ENCODE data around the gene HRAS. TPM values are rescaled to one million over a fixed set of nuclear protein-coding genes. Genes with fewer than 3 reads are reported as not detected.

Gene HRAS
- total and polyA plus RNA-seq, 2 of the 13 experiments (the other 11 are each of a cell fraction or from before 2014, with no cell fraction given): 32.9 to 50.0 TPM

DNA sequence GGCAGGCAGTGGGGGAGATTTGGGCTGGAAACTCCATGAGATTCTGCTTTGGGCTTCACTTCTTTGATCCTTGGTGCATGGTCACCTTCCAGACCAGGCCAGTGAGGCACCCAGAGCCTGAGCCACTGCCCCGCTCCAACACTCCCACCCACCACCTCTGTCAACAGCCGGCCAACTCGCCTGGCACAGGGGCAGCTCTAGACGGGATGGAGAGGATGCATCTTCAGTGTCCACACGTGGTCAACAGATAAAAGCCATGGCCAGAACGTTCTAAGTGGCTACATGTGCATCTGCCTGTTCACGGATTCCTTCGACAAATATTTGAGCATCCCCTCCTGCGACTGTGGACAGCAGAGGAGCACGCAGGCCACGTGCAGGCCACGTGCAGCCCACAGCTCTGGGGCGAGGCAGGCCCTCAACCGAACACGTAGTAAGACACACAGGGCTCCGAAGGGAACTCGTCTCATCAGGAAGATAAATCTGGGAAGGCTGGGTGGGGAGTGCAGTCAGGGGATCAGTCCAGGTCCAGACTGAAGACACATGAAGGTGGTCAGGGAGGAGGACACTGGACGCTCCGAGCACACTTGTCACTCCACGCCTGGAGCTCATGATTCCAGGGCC lies 3.2 kb upstream of the HRAS start (continued):
- TF ChIP-seq ZNF704 (CRISPR knock-in tag; IDR thresholded peaks at IDR 0.05; ENCODE audit: borderline replicate concordance) (no peak), HOXA5 (CRISPR knock-in tag; IDR thresholded peaks at IDR 0.05) (no peak), PPARG (CRISPR knock-in tag; conservative IDR thresholded peaks at IDR 0.05) (no peak), MXI1 (IDR thresholded peaks at IDR 0.05; ENCODE audit: borderline replicate concordance, low read depth, low read length) (no peak), ZNF136 (CRISPR knock-in tag; IDR thresholded peaks at IDR 0.05; ENCODE audit: low read depth) (no peak), ZSCAN31 (CRISPR knock-in tag; IDR thresholded peaks at IDR 0.05; ENCODE audit: low read depth) (no peak), ZFP62 (CRISPR knock-in tag; IDR thresholded peaks at IDR 0.05) (no peak), MIXL1 (CRISPR knock-in tag; IDR thresholded peaks at IDR 0.05) (no peak), RARA (CRISPR knock-in tag; IDR thresholded peaks at IDR 0.05) (0 out of 2 replicates have a peak, but pooled peaks have one; percentile 14), ZNF674 (CRISPR knock-in tag; IDR thresholded peaks at IDR 0.05; ENCODE audit: low read depth) (no peak), ARNT2 (CRISPR knock-in tag; IDR thresholded peaks at IDR 0.05; ENCODE audit: low read depth) (no peak), SMAD9 (CRISPR knock-in tag; IDR thresholded peaks at IDR 0.05) (no peak), MTF1 (CRISPR knock-in tag; IDR thresholded peaks at IDR 0.05) (no peak), MXD1 (CRISPR knock-in tag; IDR thresholded peaks at IDR 0.05) (no peak)
- TF ChIP-seq, protein P1, sequence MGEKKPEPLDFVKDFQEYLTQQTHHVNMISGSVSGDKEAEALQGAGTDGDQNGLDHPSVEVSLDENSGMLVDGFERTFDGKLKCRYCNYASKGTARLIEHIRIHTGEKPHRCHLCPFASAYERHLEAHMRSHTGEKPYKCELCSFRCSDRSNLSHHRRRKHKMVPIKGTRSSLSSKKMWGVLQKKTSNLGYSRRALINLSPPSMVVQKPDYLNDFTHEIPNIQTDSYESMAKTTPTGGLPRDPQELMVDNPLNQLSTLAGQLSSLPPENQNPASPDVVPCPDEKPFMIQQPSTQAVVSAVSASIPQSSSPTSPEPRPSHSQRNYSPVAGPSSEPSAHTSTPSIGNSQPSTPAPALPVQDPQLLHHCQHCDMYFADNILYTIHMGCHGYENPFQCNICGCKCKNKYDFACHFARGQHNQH (CRISPR knock-in tag; IDR thresholded peaks at IDR 0.05): no peak
- TF ChIP-seq, protein P2, sequence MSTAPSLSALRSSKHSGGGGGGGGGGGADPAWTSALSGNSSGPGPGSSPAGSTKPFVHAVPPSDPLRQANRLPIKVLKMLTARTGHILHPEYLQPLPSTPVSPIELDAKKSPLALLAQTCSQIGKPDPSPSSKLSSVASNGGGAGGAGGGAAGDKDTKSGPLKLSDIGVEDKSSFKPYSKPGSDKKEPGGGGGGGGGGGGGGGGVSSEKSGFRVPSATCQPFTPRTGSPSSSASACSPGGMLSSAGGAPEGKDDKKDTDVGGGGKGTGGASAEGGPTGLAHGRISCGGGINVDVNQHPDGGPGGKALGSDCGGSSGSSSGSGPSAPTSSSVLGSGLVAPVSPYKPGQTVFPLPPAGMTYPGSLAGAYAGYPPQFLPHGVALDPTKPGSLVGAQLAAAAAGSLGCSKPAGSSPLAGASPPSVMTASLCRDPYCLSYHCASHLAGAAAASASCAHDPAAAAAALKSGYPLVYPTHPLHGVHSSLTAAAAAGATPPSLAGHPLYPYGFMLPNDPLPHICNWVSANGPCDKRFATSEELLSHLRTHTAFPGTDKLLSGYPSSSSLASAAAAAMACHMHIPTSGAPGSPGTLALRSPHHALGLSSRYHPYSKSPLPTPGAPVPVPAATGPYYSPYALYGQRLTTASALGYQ (CRISPR knock-in tag; IDR thresholded peaks at IDR 0.05): no peak
- TF ChIP-seq, protein P3, sequence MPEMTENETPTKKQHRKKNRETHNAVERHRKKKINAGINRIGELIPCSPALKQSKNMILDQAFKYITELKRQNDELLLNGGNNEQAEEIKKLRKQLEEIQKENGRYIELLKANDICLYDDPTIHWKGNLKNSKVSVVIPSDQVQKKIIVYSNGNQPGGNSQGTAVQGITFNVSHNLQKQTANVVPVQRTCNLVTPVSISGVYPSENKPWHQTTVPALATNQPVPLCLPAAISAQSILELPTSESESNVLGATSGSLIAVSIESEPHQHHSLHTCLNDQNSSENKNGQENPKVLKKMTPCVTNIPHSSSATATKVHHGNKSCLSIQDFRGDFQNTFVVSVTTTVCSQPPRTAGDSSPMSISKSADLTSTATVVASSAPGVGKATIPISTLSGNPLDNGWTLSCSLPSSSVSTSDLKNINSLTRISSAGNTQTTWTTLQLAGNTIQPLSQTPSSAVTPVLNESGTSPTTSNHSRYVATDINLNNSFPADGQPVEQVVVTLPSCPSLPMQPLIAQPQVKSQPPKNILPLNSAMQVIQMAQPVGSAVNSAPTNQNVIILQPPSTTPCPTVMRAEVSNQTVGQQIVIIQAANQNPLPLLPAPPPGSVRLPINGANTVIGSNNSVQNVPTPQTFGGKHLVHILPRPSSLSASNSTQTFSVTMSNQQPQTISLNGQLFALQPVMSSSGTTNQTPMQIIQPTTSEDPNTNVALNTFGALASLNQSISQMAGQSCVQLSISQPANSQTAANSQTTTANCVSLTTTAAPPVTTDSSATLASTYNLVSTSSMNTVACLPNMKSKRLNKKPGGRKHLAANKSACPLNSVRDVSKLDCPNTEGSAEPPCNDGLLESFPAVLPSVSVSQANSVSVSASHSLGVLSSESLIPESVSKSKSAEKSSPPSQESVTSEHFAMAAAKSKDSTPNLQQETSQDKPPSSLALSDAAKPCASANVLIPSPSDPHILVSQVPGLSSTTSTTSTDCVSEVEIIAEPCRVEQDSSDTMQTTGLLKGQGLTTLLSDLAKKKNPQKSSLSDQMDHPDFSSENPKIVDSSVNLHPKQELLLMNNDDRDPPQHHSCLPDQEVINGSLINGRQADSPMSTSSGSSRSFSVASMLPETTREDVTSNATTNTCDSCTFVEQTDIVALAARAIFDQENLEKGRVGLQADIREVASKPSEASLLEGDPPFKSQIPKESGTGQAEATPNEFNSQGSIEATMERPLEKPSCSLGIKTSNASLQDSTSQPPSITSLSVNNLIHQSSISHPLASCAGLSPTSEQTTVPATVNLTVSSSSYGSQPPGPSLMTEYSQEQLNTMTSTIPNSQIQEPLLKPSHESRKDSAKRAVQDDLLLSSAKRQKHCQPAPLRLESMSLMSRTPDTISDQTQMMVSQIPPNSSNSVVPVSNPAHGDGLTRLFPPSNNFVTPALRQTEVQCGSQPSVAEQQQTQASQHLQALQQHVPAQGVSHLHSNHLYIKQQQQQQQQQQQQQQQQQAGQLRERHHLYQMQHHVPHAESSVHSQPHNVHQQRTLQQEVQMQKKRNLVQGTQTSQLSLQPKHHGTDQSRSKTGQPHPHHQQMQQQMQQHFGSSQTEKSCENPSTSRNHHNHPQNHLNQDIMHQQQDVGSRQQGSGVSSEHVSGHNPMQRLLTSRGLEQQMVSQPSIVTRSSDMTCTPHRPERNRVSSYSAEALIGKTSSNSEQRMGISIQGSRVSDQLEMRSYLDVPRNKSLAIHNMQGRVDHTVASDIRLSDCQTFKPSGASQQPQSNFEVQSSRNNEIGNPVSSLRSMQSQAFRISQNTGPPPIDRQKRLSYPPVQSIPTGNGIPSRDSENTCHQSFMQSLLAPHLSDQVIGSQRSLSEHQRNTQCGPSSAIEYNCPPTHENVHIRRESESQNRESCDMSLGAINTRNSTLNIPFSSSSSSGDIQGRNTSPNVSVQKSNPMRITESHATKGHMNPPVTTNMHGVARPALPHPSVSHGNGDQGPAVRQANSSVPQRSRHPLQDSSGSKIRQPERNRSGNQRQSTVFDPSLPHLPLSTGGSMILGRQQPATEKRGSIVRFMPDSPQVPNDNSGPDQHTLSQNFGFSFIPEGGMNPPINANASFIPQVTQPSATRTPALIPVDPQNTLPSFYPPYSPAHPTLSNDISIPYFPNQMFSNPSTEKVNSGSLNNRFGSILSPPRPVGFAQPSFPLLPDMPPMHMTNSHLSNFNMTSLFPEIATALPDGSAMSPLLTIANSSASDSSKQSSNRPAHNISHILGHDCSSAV (CRISPR knock-in tag; IDR thresholded peaks at IDR 0.05; ENCODE audit: borderline replicate concordance): no peak
